HPDE6-E6E7 (cell line): ENCODE measurements around the gene OGDHL.
"Not testable (repeated sequence)": the region's sequence is repeated elsewhere in the genome, so short reads cannot be mapped to it uniquely, and the experiment has no call there.

Source experiments
- DNase-seq: peaks from one replicate; pipeline ENCODE4 v3.0.0; 2011; ENCODE audit warnings: missing footprints; ENCODE audit errors: extremely low spot score

Gene OGDHL

GRCh38 chr10:49740346-49741107 lies 21.6 kb downstream of the OGDHL start:
- no peak for DNase-seq

DNA sequence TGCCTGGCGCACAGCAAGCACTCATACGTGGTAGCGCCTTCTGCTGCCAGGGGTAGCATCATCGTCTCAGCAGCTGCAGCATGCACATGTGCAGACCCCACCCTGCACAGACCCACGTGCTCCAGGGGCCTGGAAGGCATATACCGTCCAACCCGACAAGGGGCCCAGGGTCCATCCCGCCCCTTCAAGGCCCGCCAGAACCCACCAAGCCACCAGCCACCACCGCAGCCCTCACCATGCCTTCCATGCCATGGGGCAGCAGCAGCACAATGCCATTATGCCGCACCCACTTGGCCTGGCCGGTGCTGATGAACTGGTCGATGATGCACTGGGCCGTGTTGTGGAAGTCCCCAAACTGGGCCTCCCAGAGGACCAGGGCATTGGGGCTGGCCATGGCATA lies 22.7 kb downstream of the OGDHL start:
- no peak for DNase-seq

- no peak for DNase-seq
These were observed 23.3 kb downstream of the OGDHL start for GRCh38 chr10:49738616-49739360.

GRCh38 chr10:49737474-49738201 lies 24.5 kb downstream of the OGDHL start:
- no peak for DNase-seq

DNA sequence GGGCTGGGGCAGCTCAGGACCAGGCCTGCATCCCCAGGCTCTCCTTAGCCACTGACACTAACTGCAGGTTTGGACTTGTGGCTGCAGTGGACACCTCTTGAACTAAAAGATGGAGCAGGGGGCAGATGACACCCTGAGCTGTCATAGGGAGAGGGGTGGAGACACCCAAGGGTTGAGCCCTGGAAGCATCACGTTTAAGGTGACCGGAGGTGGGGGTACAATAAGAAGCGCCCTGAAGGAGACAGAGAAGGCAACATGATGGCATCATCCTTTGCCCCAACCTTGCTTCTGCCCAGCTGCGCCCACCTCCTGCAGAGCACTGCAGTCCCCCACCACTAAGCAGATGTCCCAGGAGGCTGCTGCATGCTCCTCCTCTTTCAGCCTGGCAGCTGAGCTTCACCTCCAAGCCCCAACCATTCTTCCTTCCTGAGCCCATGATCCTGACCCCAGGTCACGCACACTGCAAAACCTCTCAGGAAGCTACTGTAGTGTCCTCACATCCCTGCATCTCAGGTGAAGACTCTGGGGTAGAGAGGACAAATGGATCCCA lies 25.5 kb downstream of the OGDHL start:
- DNase-seq: no peak

GRCh38 chr10:49735848-49736563 lies 26.1 kb downstream of the OGDHL start:
- DNase-seq: no peak

DNA sequence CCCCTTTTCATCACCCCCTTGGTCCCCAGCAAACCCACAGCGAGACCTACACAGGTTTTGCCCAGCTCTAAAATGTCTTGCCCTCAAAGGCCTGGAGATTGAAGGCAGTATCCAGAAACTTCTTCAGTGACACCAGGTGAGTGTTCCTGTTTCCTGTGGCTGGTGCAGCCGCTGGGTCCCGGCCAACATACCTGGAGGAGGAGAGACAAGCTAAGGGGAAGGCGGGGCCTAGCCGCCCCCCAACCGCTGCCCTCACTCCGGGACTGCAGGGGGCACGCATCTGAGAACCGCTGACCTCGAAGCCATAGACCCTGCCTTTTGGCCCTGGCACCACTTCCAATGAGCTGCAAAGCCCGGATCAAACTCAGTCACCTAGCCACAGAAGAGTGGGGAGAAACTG lies 27.0 kb downstream of the OGDHL start:
- no peak for DNase-seq

DNA sequence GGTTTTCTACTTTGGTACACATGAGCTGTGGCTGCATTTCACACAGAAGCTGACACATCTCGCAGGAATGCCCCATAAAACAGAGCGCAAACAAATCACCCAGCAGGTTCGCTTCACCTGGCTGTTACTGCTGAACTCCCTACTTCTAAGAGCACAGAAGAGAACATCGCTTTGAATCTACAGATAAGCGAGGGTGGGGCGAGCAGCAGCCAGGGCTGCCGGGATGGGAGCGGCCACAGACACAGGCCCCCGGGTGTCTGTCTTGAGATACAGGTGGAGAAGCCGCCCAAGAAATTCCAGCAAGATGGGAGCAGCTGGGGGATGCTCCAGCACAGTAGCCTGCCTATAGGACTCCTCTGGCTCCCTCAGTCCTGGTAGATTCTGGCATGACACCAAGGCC lies 27.4 kb downstream of the OGDHL start:
- no peak for DNase-seq

DNA sequence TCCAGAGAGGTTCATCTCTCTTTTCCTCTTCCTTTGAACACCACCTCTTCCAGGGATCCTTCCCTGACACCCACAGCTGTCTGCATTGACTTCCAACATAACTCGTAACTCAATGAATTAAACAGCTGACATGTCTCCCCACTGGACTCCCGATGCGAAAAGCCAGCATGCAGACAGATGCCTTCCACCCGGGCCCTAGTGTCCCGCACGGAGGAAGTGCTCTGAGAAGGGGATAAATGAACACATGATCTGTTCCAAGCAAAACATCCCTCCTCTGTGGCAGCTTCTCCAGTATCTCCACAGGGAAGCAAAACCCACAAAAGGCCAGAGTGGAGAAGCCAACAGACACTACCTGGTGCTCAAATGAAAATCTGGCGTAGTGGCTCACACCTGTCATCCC lies 28.3 kb downstream of the OGDHL start:
- no peak for DNase-seq

GRCh38 chr10:49726593-49726992 lies 35.5 kb downstream of the OGDHL start:
- DNase-seq: no peak

DNA sequence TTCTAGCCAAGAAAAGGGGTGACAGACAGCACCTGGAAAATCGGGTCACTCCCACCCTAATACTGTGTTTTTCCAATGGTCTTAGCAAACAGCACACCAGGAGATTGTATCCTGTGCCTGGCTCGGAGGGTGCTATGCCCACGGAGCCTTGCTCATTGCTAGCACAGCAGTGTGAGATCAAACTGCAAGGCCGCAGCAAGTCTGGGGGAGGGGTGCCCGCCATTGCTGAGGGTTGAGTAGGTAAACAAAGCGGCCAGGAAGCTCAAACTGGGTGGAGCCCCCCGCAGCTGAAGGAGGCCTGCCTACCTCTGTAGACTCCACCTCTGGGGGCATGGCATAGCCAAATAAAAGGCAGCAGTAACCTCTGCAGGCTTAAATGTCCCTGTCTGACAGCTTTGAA lies 47.0 kb downstream of the OGDHL start:
- DNase-seq: not testable (repeated sequence)

GRCh38 chr10:49713266-49713665 lies 48.9 kb downstream of the OGDHL start:
- no peak for DNase-seq

DNA sequence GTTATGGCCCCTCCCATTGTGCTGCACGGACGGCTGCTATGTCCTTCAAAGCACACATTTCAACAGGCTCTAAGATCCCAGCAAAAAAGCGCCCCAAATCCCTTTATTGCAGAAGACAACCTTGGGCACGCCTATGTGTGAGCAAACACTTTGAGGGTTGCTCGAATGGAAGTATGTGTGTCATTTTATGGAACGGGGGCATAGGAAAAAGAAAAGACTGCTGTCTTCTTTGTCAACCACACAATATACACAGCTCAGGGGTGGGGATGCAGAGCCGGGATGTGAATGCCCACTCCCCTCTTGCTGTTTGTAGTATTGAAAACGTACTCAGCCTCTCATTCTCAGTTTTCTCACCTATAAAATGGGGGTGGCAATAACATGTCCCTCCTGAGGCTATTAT lies 50.6 kb downstream of the OGDHL start:
- no peak for DNase-seq

GRCh38 chr10:49710966-49711365 lies 51.2 kb downstream of the OGDHL start:
- DNase-seq: no peak

DNA sequence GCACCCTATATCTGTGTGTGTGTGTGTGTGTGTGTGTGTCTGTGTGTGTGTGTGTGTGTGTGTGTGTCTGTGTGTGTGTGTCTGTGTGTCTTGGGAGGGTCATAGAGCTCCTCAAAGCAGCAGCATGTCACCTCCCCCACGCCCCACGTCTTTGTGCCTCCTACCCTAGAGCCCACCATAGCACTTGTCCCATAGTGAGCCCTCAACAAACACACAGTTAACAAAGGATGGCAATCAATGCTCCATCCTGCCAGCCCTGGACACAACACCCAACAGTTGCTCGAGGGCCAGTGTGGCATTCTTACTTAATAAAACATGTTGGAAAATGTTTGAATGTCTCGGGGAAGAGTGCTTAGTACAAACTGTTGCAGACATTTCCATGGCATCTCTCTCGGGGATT lies 52.2 kb downstream of the OGDHL start:
- DNase-seq: no peak

- DNase-seq: no peak
These were observed 54.5 kb downstream of the OGDHL start for GRCh38 chr10:49707585-49707984.

GRCh38 chr10:49700997-49701396 lies 61.1 kb downstream of the OGDHL start:
- no peak for DNase-seq

DNA sequence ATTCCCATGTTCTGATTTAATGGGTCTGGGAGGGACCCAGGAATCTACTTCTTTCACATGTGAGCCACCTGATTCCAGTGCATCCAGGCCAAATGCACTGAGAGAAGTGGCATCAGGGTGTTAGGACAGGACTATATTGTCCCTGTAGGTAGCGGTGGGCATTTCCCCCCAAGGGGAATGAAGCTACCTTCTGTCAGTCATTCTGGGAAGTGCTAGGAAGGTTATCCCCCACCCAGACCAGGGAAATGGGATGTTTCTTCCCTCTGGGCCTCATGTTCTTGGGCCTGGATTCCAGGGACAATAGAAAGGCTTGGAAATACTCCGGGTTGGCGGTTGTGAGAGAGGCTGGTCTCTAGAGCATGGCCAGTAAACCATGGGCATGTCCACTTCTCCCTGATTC lies 61.9 kb downstream of the OGDHL start:
- DNase-seq: no peak

GRCh38 chr10:49698679-49699078 lies 63.4 kb downstream of the OGDHL start:
- no peak for DNase-seq

DNA sequence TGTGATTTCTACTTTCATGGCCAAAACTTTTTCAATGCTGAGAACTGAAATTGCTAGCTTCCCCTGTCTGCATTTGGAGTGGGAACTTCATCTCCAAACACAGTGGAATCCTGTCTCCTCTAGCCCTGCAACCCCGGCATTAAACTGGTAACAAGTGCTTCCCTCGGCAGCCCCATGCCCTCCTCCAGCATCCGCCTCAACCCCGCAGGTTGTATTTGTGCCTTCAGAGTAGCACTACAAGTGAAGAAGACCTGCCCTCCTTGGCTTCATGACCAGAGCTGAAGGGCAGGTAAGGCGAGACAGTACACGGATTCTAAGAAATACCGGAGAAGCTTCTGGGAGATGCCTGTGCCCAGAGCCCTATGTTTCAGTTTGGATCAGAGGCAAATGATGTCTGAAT lies 65.8 kb downstream of the OGDHL start:
- DNase-seq: no peak

GRCh38 chr10:49694466-49694865 lies 67.7 kb downstream of the OGDHL start:
- DNase-seq: no peak

- DNase-seq: no peak
These were observed 70.5 kb downstream of the OGDHL start for GRCh38 chr10:49691588-49691987.
